ENCODE data around the gene IGFBP7. TPM values are rescaled to one million over a fixed set of nuclear protein-coding genes. Genes with fewer than 3 reads are reported as not detected.

IGFBP7 gene
- total and polyA plus RNA-seq, 10 of the 15 experiments (the other 5 are each of a cell fraction or from before 2014, with no cell fraction given) = 0.69 to 1.9 (median 1.4) TPM; not detected in 5

DNA sequence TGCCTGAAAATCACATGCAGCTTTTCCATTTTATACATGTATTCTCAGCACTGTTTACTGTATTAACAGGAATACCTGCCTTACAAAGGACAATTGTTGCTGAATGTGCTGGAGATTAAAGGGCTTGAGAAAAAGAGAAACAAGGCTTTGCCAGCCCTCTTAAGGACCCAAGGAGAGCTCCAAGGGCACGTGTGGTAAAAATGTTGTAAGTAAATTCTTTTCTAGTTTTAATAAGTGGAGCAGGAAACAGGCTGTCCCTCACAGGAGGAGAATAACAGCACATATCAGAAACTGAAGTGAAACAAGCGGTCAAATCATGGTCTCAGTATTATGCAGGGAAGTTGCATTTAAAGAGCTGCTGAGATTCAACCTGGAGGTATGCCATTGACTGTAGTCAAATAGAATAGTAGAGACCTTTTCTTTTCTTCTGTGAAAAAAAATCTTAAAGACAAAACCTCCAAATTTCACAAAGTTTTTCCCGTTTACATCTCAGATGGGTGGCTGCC is 18.5 kb downstream of the IGFBP7 start:
- peaks cover 0 to 3% of the 10 kb centered on the region in 2 experiments; a peak in 2 of 4 replicates for H3K27me3 ChIP-seq (replicated peaks in 1 of 2; ENCODE audit: control insufficient read depth in 2 of 2, insufficient read depth in 2 of 2, low read length in 1 of 2)
- H3K4me3 ChIP-seq = no peak overlapping the region
- intact Hi-C loops (cut with micrococcal nuclease; ENCODE audit: unreplicated experiment) (no loop called here), in situ Hi-C loops (cut with MboI) (no loop called here)
- H3K36me3 ChIP-seq (ENCODE audit: control insufficient read depth in 2 of 2, insufficient read depth in 2 of 2, low read length in 1 of 2) = no peaks in the 10 kb centered on the region
- SMC1A ChIA-PET (ENCODE audit: uncharacterized antibody, unreplicated experiment) = no interaction called here
- CTCF ChIA-PET = interaction anchor here (0.9 kb wide), 1 partner anchor 9 kb away, joined by 3 read pairs; no protein-coding TSS in a partner anchor
- no peak overlapping the region; the same call in 1 of the 2 replicates for H3K4me2 ChIP-seq (ENCODE audit: control insufficient read depth, insufficient read depth)
- no peak overlapping the region for H3K9ac ChIP-seq (ENCODE audit: control insufficient read depth, insufficient read depth, low read length)
- H3K27ac ChIP-seq (ENCODE audit: control insufficient read depth, insufficient read depth) = no peak overlapping the region
- TF ChIP-seq SMAD1 (IDR thresholded peaks at IDR 0.05; ENCODE audit: low read depth, partially characterized antibody) = no peak
- TF ChIP-seq, protein P1, sequence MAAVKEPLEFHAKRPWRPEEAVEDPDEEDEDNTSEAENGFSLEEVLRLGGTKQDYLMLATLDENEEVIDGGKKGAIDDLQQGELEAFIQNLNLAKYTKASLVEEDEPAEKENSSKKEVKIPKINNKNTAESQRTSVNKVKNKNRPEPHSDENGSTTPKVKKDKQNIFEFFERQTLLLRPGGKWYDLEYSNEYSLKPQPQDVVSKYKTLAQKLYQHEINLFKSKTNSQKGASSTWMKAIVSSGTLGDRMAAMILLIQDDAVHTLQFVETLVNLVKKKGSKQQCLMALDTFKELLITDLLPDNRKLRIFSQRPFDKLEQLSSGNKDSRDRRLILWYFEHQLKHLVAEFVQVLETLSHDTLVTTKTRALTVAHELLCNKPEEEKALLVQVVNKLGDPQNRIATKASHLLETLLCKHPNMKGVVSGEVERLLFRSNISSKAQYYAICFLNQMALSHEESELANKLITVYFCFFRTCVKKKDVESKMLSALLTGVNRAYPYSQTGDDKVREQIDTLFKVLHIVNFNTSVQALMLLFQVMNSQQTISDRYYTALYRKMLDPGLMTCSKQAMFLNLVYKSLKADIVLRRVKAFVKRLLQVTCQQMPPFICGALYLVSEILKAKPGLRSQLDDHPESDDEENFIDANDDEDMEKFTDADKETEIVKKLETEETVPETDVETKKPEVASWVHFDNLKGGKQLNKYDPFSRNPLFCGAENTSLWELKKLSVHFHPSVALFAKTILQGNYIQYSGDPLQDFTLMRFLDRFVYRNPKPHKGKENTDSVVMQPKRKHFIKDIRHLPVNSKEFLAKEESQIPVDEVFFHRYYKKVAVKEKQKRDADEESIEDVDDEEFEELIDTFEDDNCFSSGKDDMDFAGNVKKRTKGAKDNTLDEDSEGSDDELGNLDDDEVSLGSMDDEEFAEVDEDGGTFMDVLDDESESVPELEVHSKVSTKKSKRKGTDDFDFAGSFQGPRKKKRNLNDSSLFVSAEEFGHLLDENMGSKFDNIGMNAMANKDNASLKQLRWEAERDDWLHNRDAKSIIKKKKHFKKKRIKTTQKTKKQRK (IDR thresholded peaks at IDR 0.05; ENCODE audit: low read depth, low read length) = no peak
- TF ChIP-seq CBFB (IDR thresholded peaks at IDR 0.05; ENCODE audit: low read depth) = no peak
- TF ChIP-seq, protein P2, sequence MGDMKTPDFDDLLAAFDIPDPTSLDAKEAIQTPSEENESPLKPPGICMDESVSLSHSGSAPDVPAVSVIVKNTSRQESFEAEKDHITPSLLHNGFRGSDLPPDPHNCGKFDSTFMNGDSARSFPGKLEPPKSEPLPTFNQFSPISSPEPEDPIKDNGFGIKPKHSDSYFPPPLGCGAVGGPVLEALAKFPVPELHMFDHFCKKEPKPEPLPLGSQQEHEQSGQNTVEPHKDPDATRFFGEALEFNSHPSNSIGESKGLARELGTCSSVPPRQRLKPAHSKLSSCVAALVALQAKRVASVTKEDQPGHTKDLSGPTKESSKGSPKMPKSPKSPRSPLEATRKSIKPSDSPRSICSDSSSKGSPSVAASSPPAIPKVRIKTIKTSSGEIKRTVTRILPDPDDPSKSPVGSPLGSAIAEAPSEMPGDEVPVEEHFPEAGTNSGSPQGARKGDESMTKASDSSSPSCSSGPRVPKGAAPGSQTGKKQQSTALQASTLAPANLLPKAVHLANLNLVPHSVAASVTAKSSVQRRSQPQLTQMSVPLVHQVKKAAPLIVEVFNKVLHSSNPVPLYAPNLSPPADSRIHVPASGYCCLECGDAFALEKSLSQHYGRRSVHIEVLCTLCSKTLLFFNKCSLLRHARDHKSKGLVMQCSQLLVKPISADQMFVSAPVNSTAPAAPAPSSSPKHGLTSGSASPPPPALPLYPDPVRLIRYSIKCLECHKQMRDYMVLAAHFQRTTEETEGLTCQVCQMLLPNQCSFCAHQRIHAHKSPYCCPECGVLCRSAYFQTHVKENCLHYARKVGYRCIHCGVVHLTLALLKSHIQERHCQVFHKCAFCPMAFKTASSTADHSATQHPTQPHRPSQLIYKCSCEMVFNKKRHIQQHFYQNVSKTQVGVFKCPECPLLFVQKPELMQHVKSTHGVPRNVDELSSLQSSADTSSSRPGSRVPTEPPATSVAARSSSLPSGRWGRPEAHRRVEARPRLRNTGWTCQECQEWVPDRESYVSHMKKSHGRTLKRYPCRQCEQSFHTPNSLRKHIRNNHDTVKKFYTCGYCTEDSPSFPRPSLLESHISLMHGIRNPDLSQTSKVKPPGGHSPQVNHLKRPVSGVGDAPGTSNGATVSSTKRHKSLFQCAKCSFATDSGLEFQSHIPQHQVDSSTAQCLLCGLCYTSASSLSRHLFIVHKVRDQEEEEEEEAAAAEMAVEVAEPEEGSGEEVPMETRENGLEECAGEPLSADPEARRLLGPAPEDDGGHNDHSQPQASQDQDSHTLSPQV (IDR thresholded peaks at IDR 0.05) = no peak
- no peak for TF ChIP-seq ESRRA (IDR thresholded peaks at IDR 0.05; ENCODE audit: low read length)
- TF ChIP-seq CHD2 (IDR thresholded peaks at IDR 0.05; ENCODE audit: borderline replicate concordance, low read depth, low read length) = no peak
- TF ChIP-seq, protein P3, sequence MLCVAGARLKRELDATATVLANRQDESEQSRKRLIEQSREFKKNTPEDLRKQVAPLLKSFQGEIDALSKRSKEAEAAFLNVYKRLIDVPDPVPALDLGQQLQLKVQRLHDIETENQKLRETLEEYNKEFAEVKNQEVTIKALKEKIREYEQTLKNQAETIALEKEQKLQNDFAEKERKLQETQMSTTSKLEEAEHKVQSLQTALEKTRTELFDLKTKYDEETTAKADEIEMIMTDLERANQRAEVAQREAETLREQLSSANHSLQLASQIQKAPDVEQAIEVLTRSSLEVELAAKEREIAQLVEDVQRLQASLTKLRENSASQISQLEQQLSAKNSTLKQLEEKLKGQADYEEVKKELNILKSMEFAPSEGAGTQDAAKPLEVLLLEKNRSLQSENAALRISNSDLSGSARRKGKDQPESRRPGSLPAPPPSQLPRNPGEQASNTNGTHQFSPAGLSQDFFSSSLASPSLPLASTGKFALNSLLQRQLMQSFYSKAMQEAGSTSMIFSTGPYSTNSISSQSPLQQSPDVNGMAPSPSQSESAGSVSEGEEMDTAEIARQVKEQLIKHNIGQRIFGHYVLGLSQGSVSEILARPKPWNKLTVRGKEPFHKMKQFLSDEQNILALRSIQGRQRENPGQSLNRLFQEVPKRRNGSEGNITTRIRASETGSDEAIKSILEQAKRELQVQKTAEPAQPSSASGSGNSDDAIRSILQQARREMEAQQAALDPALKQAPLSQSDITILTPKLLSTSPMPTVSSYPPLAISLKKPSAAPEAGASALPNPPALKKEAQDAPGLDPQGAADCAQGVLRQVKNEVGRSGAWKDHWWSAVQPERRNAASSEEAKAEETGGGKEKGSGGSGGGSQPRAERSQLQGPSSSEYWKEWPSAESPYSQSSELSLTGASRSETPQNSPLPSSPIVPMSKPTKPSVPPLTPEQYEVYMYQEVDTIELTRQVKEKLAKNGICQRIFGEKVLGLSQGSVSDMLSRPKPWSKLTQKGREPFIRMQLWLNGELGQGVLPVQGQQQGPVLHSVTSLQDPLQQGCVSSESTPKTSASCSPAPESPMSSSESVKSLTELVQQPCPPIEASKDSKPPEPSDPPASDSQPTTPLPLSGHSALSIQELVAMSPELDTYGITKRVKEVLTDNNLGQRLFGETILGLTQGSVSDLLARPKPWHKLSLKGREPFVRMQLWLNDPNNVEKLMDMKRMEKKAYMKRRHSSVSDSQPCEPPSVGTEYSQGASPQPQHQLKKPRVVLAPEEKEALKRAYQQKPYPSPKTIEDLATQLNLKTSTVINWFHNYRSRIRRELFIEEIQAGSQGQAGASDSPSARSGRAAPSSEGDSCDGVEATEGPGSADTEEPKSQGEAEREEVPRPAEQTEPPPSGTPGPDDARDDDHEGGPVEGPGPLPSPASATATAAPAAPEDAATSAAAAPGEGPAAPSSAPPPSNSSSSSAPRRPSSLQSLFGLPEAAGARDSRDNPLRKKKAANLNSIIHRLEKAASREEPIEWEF (IDR thresholded peaks at IDR 0.05; ENCODE audit: insufficient replicate concordance, low read depth, low read length) = no peak
- H3K79me2 ChIP-seq (ENCODE audit: control insufficient read depth, insufficient read depth, low read length) = no peaks in the 10 kb centered on the region
- POLR2A ChIA-PET = no interaction called here
- no peak for DNase-seq (ENCODE audit: low read depth, low spot score)
- WGBS (ENCODE audit: insufficient coverage, insufficient replicate concordance, low lambda C conversion rate, missing lambda C conversion rate) = 2% methylated on average over 3 of the region's 3 CpGs
- H4K20me1 ChIP-seq (ENCODE audit: control insufficient read depth, insufficient read depth) = no peaks in the 10 kb centered on the region
- no TSS peak for BruUV-seq (replicated peaks)
- H3K4me1 ChIP-seq (ENCODE audit: control insufficient read depth, insufficient read depth, low read length) = no peaks in the 10 kb centered on the region
- no peak for FAIRE-seq
- RAD21 ChIA-PET (ENCODE audit: unreplicated experiment) = no interaction called here
- peak; percentile 53; the same call in 2 of the 3 replicates for ATAC-seq
- no peak overlapping the region for H2AFZ ChIP-seq (ENCODE audit: control insufficient read depth, low read depth, low read length)
- H3K9me3 ChIP-seq (replicated peaks; ENCODE audit: control insufficient read depth, insufficient read depth, low read length) = no peaks in the 10 kb centered on the region

Data from GM12878 (cell line).